Measurements from ENCODE around the gene ZNF503. TPM values are rescaled to one million over a fixed set of nuclear protein-coding genes. Genes with fewer than 3 reads are reported as not detected.
A peak's percentile ranks its signal among the peaks of the same experiment; 100 is the strongest.

ZNF503 gene
- total RNA-seq, 1 donor from 2014 or later: 36.2 TPM

- Histone ChIP-seq H3K27me3 (no peaks in the 10 kb centered on the region), H3K36me3 (no peaks in the 10 kb centered on the region), H3K9me3 (no peaks in the 10 kb centered on the region), H3K27ac (no peak overlapping the region), H3K4me1 (peaks cover 29% of the 10 kb centered on the region), H3K4me3 (no peak overlapping the region)
- TF ChIP-seq CTCF (IDR thresholded peaks at IDR 0.05): no peak
- intact Hi-C loops (cut with DNase I): no loop called here
- DNase-seq (no peak), ATAC-seq (no peak)
These were observed 32.7 kb upstream of the ZNF503 start for GRCh38 chr10:75434291-75434690.

GRCh38 chr10:75433216-75433615, 31.7 kb upstream of the ZNF503 start:
- no peak for TF ChIP-seq CTCF (IDR thresholded peaks at IDR 0.05)
- Histone ChIP-seq H3K4me1 (peaks cover 32% of the 10 kb centered on the region), H3K4me3 (no peak overlapping the region), H3K9me3 (no peaks in the 10 kb centered on the region), H3K36me3 (no peaks in the 10 kb centered on the region), H3K27me3 (no peaks in the 10 kb centered on the region), H3K27ac (no peak overlapping the region)
- DNase-seq (no peak), ATAC-seq (no peak)
- intact Hi-C loops (cut with DNase I): no loop called here

- Histone ChIP-seq H3K4me3 (peak overlapping the region; percentile 75), H3K27ac (no peak overlapping the region), H3K4me1 (peaks cover 35% of the 10 kb centered on the region), H3K27me3 (no peaks in the 10 kb centered on the region), H3K36me3 (no peaks in the 10 kb centered on the region), H3K9me3 (no peaks in the 10 kb centered on the region)
- intact Hi-C loops (cut with DNase I): no loop called here
- no peak for TF ChIP-seq CTCF (IDR thresholded peaks at IDR 0.05)
- ATAC-seq (no peak), DNase-seq (no peak)
These were observed 31.2 kb upstream of the ZNF503 start for GRCh38 chr10:75432763-75433162.

GRCh38 chr10:75432176-75432575, 30.6 kb upstream of the ZNF503 start:
- no peaks in the 10 kb centered on the region for H3K9me3 ChIP-seq
- intact Hi-C loops (cut with DNase I): no loop called here
- peak overlapping the region; percentile 75 for H3K4me3 ChIP-seq
- peak overlapping the region; percentile 84 for H3K27ac ChIP-seq
- H3K27me3 ChIP-seq: no peaks in the 10 kb centered on the region
- H3K4me1 ChIP-seq: peaks cover 41% of the 10 kb centered on the region
- peak; percentile 55 for DNase-seq
- TF ChIP-seq CTCF (IDR thresholded peaks at IDR 0.05): no peak
- ATAC-seq: no peak
- no peaks in the 10 kb centered on the region for H3K36me3 ChIP-seq

GRCh38 chr10:75431180-75432111, 29.9 kb upstream of the ZNF503 start, which contains the start of gene LRMDA:
Gene LRMDA, plus strand, starts transcription at chr10:75431624.
- intact Hi-C loops (cut with DNase I): no loop called here
- no peak for TF ChIP-seq CTCF (IDR thresholded peaks at IDR 0.05)
- Histone ChIP-seq H3K9me3 (no peaks in the 10 kb centered on the region), H3K27me3 (no peaks in the 10 kb centered on the region), H3K27ac (peak within 1 kb of the TSS; percentile 84), H3K4me3 (peak within 1 kb of the TSS; percentile 75), H3K36me3 (no peaks in the 10 kb centered on the region), H3K4me1 (peaks cover 43% of the 10 kb centered on the region)
- ATAC-seq (peak; percentile 80), DNase-seq (peak; percentile 86)
